ENCODE data around the gene PATJ.
"Not testable (repeated sequence)": the region's sequence is repeated elsewhere in the genome, so short reads cannot be mapped to it uniquely, and the experiment has no call there.

The PATJ gene

GRCh38 chr1:61743716-61744580 lies 1.7 kb downstream of the PATJ start:
- no peak for DNase-seq

DNA sequence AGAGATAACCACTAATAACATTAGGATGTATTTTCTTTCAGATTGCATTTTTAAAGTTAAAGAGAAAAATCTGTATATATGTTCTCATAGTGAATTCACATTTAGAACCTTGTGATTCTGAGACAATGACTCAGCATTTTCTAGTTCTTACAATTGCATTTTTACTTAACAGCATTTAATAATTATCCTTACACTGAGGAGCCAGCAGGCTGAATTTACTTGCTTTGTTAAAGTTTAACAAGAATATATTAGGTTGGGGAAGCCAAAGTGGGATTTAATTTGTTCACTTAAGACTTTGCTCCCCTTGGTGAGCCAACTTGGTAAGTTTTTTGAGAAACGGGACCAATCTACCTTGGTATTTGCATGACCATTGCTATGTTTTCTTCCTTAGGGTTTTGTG lies 4.5 kb downstream of the PATJ start:
- DNase-seq: no peak

GRCh38 chr1:61748566-61748965 lies 6.3 kb downstream of the PATJ start:
- no peak for DNase-seq

DNA sequence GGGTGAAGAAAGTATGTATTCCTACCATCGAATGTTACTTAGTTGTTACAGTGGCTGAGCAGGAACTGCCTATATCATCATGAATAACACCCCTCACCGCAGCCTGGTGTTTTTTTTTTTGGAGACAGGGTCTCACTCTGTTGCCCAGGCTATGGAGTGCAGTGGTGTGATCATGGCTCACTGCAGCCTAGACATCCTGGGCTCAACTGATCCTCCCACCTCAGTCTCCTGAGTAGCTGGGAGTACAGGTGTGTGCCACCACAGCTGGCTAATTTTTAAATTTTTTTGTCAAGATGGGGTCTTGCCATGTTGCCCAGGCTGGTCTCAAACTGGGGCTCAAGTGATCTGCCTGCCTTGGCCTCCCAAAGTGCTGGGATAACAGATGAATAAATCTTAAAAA lies 7.3 kb downstream of the PATJ start:
- no peak for DNase-seq

DNA sequence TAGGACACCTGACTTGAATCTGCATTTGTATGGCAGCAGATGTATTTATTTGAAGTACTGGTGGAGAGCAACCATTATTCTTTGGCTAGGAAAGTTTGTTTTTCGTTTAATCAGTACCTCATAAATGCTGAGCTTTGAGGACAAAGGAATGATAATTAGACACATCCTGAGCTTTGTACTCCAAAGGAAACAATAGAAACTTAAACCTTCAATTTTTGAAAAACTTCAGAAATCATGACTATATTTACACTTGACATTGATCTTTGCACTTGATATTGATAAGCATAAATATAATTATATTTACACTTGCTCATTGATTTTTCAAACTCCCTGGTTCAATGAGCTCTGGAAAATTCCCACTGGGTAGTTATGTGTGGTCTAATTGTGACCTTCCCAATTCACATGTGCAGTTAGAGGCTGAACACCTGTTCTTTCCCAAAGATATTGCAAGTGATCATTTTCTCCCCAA lies 10.7 kb downstream of the PATJ start:
- no peak for DNase-seq

- DNase-seq: no peak
These were observed 11.8 kb downstream of the PATJ start for GRCh38 chr1:61753998-61754508.

DNA sequence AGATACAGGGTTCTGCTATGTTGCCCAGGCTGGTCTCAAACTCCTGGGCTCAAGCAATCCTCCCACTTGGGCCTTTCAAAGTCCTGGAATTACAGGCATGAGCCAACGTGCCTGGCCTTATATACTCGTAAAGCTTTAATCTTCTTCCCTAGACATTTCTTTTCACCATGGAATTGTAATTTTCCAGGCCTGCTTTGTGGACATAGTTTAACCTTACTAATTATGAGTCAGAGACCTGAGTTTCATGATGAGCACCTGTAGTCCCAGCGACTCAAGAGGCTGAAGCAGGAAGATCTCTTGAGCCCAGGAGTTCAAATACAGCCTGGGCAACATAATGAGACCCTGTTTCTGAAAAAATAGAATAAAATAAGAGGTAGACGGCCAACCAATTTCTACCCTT lies 12.3 kb downstream of the PATJ start:
- DNase-seq: no peak

DNA sequence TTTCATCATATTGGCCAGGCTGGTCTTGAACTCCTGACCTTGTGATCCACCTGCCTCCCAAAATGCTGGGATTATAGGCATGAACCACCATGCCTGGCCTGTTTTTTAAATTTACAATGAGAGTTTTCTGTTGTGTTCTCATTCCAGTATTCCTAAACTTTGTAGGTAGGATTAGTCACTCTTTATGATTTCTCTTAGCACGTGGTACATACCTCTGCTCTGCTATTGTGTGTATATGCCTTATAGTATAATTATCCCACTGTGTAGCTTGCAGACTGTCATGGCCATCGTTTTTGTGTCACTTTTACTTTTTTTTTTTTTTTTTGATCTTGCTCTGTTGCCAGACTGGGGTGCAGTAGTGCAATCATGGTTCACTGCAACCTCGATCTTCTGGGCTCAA lies 14.5 kb downstream of the PATJ start:
- no peak for DNase-seq

GRCh38 chr1:61757950-61758349 lies 15.7 kb downstream of the PATJ start:
- DNase-seq: no peak

- DNase-seq: no peak
These were observed 27.9 kb downstream of the PATJ start for GRCh38 chr1:61770131-61770530.

DNA sequence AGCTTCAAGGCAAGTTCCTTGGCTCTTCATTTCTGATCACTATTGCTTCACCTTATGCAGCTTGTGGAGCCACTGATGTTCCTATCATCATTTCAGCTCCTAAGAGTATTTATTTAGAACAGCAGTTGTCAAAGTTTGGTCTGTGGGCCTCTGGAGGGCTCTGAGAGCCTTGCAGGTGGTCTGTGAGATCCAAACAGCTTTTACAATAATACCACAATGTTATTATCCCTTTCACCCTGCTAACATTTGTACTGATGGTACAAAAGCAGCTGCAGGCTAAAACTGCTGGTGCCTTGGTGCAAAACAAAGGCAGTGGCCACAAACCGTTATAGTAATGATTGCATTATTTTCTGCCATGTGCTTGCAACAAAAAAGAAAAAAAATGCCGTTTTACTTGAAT lies 33.8 kb downstream of the PATJ start:
- no peak for DNase-seq

GRCh38 chr1:61779231-61779630 lies 37.0 kb downstream of the PATJ start:
- no peak for DNase-seq

DNA sequence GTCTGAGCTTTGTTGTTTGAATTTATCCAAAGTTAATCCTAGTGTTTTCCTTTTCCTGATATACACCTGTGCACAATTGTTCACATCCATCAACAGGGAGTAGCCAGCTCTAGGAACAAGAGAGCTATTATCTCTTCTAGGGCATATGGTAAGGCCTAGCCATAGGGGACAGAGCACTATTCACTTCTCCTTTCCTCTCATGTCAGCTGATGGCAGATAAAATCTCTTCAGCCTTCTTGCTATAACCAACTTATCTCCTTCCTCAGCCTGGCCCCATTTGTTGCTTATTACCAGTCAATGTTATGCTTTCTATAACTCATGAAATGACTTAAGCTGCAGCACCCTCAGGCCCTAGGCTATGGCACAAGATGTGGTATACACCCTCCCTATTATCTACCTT lies 38.9 kb downstream of the PATJ start:
- DNase-seq: no peak

DNA sequence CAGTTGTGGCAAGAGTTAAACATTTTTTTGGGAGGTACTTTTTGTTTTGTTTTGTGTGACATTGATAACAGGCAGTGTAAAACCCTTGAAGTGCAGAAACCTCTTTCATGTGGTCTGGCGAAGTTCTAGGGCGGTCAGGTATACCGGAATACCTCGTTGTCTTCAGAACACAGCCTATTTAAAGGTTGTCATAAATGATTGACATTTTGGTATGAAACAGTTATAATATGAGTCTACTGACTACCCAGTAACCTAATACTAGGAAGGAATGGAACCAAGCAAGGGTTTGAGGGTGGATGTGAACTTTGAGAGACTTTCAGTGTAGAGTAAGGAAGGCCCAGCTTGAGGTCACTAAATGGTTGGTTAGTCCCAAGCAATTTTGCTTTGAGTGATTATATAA lies 40.5 kb downstream of the PATJ start:
- DNase-seq: peak; percentile 60

DNA sequence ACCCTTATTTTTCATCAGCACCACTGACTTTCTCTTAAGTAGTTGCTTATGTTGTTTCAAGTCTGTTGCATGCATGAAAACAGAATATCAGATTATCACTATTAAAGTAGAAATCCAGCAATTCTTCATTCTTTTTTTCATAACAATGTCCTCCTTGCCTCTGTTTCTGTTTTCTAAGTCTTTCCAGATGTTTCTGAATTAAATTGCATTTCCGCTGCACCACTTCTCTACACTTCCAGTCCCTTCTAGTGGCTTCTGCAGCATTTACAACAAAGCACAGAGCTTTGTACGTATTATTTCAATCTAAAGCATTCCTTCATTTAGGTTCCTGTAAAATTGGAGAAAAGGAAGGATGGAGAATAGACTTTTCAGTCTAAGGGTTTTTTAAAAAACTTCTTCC lies 42.4 kb downstream of the PATJ start:
- no peak for DNase-seq

DNA sequence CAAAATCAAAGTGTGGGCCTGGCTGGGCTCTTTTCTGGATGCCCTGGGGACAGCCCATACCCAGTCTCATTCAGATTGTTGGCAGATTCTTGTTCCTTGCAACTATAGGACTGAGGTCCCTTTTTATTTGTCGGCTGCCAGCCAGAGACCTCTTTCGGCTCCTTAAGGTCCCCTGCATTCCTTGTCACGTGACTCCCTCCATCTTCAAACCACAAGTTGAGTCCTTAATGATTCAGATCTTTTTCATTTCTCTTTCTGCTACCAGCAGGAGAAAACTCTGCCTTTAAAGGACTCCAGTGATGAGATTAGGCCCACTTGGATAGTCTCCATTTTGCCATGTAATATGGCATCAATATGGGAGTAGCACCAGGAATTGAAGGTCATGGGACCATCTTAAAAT lies 48.6 kb downstream of the PATJ start:
- no peak for DNase-seq

DNA sequence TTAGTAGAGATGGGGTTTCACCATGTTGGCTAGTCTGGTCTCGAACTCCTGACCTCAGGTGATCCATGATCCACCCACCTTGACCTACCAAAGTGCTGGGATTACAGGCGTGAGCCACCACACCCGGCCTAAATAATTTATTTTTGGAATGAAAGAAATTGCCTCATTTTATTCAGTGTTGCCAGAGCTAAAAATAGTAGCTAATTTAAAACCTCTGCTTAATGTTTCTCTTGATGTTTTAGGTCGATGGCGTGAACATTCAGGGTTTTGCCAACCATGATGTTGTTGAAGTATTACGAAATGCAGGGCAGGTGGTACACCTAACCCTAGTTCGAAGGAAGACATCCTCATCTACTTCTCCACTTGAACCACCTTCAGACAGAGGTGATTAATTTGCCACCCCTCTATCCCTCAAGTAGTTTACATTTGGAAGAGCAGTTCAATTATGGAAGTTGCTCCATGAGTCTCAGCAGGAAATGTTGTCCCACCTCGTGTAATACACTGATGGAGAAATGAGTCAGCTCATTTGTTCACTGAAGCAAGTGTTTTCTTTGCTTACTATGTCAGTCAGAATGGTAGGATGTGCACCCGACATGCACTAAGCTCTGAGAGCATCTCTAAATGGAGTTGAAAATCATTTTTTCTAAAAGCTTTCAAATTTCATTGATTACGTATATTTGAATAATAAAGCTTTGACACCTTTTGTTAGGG lies 54.9 kb downstream of the PATJ start:
- DNase-seq: no peak

DNA sequence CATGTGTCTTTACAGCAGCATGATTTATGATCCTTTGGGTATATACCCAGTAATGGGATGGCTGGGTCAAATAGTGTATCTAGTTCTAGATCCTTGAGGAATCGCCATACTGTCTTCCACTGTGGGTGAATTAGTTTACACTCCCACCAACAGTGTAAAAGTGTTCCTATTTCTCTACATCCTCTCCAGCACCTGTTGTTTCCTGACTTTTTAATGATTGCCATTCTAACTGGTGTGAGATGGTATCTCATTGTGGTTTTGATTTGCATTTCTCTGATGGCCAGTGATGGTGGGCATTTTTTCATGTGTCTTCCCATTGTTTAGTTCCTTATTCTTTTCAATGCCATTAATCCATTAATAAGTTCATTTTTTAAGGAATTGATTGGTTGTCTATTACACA lies 58.8 kb downstream of the PATJ start:
- DNase-seq: not testable (repeated sequence)

DNA sequence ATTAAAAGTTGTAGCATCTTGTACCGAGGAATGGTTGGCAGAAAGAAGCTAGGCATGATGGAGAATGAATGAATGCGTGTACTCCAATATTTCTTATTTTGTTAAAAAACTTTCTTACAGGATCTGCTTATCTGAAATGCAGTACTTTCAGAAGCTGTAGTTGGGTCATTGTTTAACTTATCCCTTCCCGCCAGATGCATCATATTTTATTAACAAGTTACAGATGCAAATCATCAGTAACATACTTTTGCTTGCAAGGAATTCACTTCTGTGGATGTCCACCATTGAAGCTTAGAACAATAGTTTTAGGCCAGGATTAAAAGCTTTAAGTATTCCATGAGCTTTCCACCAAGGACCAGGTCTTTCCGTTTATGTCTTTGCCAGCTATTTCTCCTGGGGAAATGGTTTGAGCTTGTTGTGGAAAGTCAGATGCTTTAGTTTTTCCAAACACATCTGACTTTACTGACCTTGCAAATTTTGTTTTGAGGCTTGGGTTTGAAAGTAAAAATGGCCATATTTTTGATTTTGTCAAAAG lies 65.4 kb downstream of the PATJ start:
- no peak for DNase-seq

- DNase-seq: no peak
These were observed 66.0 kb downstream of the PATJ start for GRCh38 chr1:61808321-61808720.

GRCh38 chr1:61808968-61809367 lies 66.7 kb downstream of the PATJ start:
- no peak for DNase-seq

DNA sequence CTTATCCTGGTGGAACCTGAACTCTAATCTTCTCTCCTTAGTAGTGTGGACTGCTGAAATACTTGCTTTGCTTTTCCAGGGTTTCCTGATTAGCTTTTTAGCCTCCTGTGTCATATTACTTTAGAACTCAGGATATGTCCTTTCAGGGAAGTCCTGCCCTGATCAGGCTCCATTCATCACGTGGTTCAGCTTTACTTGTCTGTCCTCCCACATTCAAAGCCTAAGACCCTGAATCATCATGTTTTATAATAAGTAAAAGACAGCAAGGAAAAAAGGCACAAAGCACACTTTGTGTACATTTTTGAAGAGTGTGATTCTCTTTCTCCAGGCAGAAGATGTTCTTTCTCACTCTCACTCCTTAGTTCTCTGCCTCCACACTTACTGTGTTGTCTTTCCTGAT lies 70.6 kb downstream of the PATJ start:
- DNase-seq: no peak

GRCh38 chr1:61816191-61816590 lies 73.9 kb downstream of the PATJ start:
- DNase-seq: no peak

DNA sequence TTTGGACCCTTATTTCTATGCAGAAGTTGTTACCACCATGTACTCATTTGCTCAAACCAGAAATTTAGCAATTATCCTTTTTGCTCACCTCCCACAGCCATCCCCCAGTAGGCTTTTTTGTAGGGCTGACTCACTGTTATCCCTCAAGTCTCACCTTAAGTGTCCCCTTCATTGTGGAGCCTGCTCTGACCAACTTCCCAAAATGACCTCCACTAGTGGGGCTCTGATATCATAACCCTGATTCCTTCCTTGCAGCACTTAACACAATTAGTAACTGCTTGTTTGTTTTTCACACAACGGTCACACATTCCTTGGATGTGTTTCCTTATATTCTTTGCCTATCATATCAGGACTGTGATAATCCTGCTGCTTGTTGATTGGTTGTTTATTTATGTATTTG lies 76.7 kb downstream of the PATJ start:
- DNase-seq: no peak

Data from CD4-positive, alpha-beta T cell treated with Interferon gamma for 1 hour (primary cell).